HUDEP-2 (cell line): Measurements from ENCODE around the gene MGAT3.

Source experiments
- DNase-seq, 76 experiments: peaks; one replicate each; lab custom pipeline; 2025; ENCODE audit not compliant: unreplicated experiment in 76 of 76; lab: John Stamatoyannopoulos, UW

Gene MGAT3

GRCh38 chr22:39448205-39449054 lies 8.4 kb upstream of the MGAT3 start:
- no peak for DNase-seq

GRCh38 chr22:39449708-39450107 lies 7.1 kb upstream of the MGAT3 start:
- DNase-seq, result no peak

- no peak for DNase-seq
Observed at GRCh38 chr22:39450258-39450955, 6.4 kb upstream of the MGAT3 start.

- peak in 72 of 76 experiments; percentile 78 to 97 (median 90) for DNase-seq
Observed at GRCh38 chr22:39452740-39453040, 4.1 kb upstream of the MGAT3 start.

GRCh38 chr22:39453765-39454378 lies 2.9 kb upstream of the MGAT3 start:
- peak in 13 of 76 experiments; percentile 31 to 72 (median 47) for DNase-seq

GRCh38 chr22:39454385-39454871 lies 2.4 kb upstream of the MGAT3 start:
- peak in 75 of 76 experiments; percentile 52 to 96 (median 90) for DNase-seq

GRCh38 chr22:39457198-39457555 lies 365 bp downstream of the MGAT3 start:
- DNase-seq, result no peak

- peak in 2 of 76 experiments; percentile 23 to 25 for DNase-seq
Observed at GRCh38 chr22:39457556-39458443, 988 bp downstream of the MGAT3 start.

- DNase-seq, result no peak
Observed at GRCh38 chr22:39458444-39459083, 1.8 kb downstream of the MGAT3 start.

- no peak for DNase-seq
Observed at GRCh38 chr22:39459681-39460080, 2.9 kb downstream of the MGAT3 start.

GRCh38 chr22:39462443-39463221 lies 5.8 kb downstream of the MGAT3 start:
- peak in 15 of 76 experiments; percentile 19 to 51 (median 31) for DNase-seq

- DNase-seq, result no peak
Observed at GRCh38 chr22:39463277-39463676, 6.5 kb downstream of the MGAT3 start.

- peak in 1 of 76 experiments; percentile 23 for DNase-seq
Observed at GRCh38 chr22:39463931-39464390, 7.1 kb downstream of the MGAT3 start.

- peak in 4 of 76 experiments; percentile 19 to 31 (median 24) for DNase-seq
Observed at GRCh38 chr22:39466228-39467006, 9.6 kb downstream of the MGAT3 start.

GRCh38 chr22:39467390-39467895 lies 10.6 kb downstream of the MGAT3 start:
- no peak for DNase-seq

- DNase-seq, result no peak
Observed at GRCh38 chr22:39468487-39469325, 11.9 kb downstream of the MGAT3 start.

GRCh38 chr22:39469326-39469680 lies 12.5 kb downstream of the MGAT3 start:
- DNase-seq, result no peak
